Epithelial cell of esophagus (primary cell): ENCODE results near the gene P2RY11.

Source experiments
- DNase-seq: peaks from one replicate; pipeline ENCODE4 v3.0.0; 2010; ENCODE audit warnings: low read depth
- H3K4me3 ChIP-seq: 2 replicates; pipeline ENCODE4 v1.5.1; 2011; ENCODE audit warnings: mild to moderate bottlenecking, low read length, control low read depth
- TF ChIP-seq, protein P1 (sequence below): IDR thresholded peaks from 2 replicates; pipeline ENCODE4 v1.5.1; 2011; ENCODE audit warnings: low read depth, mild to moderate bottlenecking, low read length, control low read depth, inconsistent platforms; ENCODE audit not compliant: insufficient read depth; ENCODE audit errors: missing control alignments

The P2RY11 gene

DNA sequence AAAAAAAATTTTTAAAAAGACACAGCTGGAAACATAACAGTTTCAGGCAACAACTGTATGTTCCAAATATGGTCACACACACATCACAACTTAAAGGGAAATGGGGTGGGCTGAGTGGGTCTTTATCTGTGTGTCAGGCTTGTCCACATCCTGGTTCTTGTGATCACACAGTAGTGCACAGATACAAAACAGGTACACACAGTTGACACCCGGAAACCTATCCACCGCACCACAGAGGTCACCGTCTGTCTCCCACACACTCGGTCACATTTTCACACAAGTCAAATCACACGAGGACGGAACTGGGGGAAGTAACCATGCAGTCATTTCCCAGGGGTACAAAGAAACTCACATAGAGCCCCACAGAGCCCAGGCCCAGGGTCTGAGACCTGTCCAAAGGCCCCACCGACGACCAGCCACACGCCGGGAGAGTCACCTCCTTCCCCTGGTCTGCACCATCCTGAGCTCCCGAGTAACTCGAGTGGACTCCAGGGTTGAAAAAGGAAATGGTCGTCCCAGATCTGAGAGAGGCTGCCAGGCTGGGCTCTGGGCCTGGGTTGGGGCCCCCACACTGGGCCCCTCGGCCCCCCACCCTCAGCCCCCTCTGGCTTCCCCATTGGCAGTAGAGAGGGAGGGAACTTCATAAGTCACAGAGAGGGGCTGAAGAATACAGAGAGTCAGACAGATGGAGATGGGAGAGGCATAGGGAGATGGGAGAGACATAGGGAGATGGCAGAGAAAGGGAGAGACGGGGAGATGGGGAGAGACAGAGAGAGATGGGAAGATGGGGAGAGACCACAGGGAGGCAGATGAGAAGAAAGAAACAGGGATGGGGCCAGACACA lies 6.6 kb upstream of the P2RY11 start:
- no peak for DNase-seq
- TF ChIP-seq, protein P1, sequence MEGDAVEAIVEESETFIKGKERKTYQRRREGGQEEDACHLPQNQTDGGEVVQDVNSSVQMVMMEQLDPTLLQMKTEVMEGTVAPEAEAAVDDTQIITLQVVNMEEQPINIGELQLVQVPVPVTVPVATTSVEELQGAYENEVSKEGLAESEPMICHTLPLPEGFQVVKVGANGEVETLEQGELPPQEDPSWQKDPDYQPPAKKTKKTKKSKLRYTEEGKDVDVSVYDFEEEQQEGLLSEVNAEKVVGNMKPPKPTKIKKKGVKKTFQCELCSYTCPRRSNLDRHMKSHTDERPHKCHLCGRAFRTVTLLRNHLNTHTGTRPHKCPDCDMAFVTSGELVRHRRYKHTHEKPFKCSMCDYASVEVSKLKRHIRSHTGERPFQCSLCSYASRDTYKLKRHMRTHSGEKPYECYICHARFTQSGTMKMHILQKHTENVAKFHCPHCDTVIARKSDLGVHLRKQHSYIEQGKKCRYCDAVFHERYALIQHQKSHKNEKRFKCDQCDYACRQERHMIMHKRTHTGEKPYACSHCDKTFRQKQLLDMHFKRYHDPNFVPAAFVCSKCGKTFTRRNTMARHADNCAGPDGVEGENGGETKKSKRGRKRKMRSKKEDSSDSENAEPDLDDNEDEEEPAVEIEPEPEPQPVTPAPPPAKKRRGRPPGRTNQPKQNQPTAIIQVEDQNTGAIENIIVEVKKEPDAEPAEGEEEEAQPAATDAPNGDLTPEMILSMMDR, result no peak
- H3K4me3 ChIP-seq, result no peak overlapping the region

DNA sequence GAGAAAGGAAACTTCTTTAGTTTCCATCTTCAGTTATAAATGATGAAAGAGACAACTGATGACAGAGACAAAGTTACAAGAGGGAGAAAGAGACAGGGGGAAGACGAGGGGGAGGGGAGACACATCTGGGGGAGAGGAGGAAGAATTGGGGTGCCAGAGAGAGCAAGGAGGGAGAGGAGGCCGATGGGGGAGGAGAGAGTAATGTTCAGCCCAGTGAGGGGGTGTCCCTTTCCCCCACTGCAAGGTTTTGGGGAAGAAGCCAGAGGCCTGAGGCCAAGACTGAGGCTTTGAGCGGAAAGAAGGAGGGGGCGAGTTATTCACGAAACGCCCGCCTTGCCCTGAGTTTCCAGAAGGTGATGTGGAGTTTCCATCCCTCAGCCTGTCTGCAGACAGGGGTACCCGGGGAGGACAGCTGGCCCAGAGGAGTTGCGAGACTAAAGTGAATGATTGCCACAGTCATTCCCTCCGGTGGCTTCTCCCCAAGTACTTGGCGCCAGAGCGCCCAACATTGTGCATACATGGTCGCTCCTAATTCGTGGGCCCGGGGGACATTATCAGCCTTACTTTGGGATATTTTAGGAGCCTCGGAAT lies 5.9 kb upstream of the P2RY11 start:
- H3K4me3 ChIP-seq, result no peak overlapping the region
- DNase-seq, result no peak

DNA sequence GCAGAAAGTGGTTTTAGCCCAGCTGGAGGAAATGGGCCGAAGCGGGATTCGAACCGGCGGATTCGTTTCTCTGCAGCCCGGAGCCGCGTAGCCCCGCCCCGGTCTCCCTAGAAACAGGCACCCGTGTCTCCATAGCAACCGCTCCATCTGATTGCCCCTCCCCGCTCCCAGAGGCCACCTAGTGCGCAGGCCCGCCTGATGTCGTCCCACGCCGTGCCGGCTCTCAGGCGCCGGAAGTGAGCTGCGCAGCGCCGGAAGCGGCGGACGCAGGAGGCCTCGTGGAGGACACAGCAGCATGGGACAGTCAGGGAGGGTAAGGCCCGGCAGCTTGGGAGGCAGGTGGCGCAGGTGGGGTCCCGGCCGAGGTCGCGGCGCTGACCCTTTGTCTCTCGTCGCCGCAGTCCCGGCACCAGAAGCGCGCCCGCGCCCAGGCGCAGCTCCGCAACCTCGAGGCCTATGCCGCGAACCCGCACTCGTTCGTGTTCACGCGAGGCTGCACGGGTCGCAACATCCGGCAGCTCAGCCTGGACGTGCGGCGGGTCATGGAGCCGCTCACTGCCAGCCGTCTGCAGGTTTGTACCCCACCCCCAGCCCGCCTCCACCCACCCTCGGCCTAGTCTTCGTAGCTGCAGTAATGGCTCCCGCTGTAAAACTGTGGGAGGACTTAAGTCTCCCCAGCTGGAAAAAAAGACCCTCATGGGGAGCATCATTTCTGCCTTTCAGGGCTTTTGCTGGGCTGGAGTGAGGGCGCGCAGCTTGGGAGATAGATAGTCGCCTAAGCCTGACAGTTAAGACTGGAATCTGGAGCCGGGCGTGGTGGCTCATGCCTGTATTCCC lies 5.2 kb upstream of the P2RY11 start, which contains the start of gene PPAN:
PPAN (plus strand) TSS at position 263 of the 837 bp plus-strand sequence; CDS start at position 296, 33 bp downstream.
- TF ChIP-seq, protein P1, result no peak
- peak within 1 kb of the TSS; percentile 96 for H3K4me3 ChIP-seq
- peak; percentile 99 for DNase-seq

More for the DNA sequence above, 5.9 kb upstream of the P2RY11 start:
- TF ChIP-seq, protein P1, result no peak

DNA sequence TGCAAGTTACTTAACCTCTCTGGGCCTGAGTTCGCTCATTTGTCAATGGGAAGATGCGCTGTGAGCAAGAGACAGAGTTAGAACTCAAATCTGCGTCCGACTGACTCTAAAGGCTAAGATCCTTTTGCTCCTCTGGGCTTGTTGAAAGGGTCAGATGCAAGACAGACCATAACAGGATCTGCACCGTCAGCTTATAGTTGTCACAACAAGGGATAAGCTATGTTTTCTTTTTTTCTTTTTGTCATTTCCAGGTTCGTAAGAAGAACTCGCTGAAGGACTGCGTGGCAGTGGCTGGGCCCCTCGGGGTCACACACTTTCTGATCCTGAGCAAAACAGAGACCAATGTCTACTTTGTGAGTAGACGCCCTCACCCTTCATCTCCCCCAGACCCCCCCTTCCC lies 4.2 kb upstream of the P2RY11 start:
- TF ChIP-seq, protein P1, result no peak
- peak overlapping the region; percentile 96 for H3K4me3 ChIP-seq
- DNase-seq, result no peak

DNA sequence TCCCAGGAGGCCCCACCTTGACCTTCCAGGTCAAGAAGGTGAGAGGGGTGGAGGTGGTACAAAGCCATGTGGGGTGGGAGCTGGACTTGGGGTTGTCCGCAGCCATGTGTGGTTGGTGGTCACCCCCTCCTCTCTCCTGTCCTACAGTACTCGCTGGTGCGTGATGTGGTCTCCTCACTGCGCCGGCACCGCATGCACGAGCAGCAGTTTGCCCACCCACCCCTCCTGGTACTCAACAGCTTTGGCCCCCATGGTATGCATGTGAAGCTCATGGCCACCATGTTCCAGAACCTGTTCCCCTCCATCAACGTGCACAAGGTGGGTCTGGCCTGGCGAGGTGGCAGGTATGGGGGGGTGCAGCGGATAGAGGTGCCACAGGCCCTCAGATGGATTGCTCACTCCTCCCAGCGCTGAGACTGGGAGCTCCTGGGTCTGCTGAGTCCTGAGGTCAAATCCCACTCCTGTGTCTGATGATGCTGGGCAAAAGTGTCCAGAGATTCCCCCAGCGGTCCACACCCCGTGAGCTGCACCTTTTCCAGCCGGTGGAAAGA lies 3.6 kb upstream of the P2RY11 start:
- TF ChIP-seq, protein P1, result no peak
- H3K4me3 ChIP-seq, result no peak overlapping the region
- no peak for DNase-seq

DNA sequence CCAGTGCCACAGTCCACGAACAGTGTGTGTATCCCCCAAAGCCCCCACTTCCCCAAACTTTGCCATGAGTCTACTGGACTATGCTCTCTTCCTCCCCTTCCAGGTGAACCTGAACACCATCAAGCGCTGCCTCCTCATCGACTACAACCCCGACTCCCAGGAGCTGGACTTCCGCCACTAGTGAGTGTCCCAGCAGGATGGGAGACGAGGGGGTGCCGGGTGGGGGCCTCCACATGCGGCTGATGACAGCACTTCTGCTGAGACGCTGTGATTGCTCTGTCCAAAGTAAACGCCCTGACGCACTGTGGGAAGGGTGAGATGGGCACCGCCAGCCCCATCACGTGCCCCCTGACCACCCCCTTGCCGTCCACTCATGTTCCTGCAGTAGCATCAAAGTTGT lies 2.0 kb upstream of the P2RY11 start:
- no peak for DNase-seq
- TF ChIP-seq, protein P1, result no peak
- no peak overlapping the region for H3K4me3 ChIP-seq
